A549 (cell line): ENCODE data around the gene NIPBL.

Experiments
- CTCF ChIP-seq: fragments of >200 bp; sonication (Bioruptor Twin); formaldehyde crosslinking; IDR thresholded peaks from 3 replicates; pipeline ENCODE4 v1.5.1; 2016
- EP300 ChIP-seq, 2 experiments: fragments of >200 bp; sonication (Bioruptor Twin); formaldehyde crosslinking; IDR thresholded peaks; 2 replicates in 1 of 2; 3 replicates in 1 of 2; pipeline ENCODE4 v1.6.1; 2016 to 2017
- MAFK ChIP-seq: fragments of 450-650 bp; IDR thresholded peaks from 2 replicates; pipeline ENCODE4 v1.6.1; 2014; ENCODE audit not compliant: partially characterized antibody
- NFE2L2 ChIP-seq: fragments of 150-350 bp; conservative IDR thresholded peaks from 2 replicates; pipeline ENCODE4 v1.6.1; 2014; ENCODE audit warnings: low read length
- POLR2A ChIP-seq: IDR thresholded peaks from 2 replicates; pipeline ENCODE4 v1.6.1; 2012; ENCODE audit warnings: mild to moderate bottlenecking, low read length
- RAD21 ChIP-seq, 2 experiments: fragments of >200 bp in 1 of 2; sonication (Bioruptor Twin) in 1 of 2; formaldehyde crosslinking in 1 of 2; IDR thresholded peaks in 1 of 2; conservative IDR thresholded peaks in 1 of 2; 2 replicates in 1 of 2; 3 replicates in 1 of 2; pipeline ENCODE4 v1.6.1; 2012 to 2018; ENCODE audit warnings: inconsistent platforms in 1 of 2
- REST ChIP-seq: fragments of 200-600 bp; sonication (generic); IDR thresholded peaks from 2 replicates; pipeline ENCODE4 v1.6.1; 2016; ENCODE audit warnings: antibody characterized with exemption, mild to moderate bottlenecking, moderate library complexity
- USF2 ChIP-seq: fragments of 450-650 bp; IDR thresholded peaks from 2 replicates; pipeline ENCODE4 v1.6.1; 2014; ENCODE audit warnings: antibody characterized with exemption
- ZNF302 ChIP-seq: fragments of 250-450 bp; sonication (Bioruptor Pico); IDR thresholded peaks from 2 replicates; pipeline ENCODE4 v1.9.0; 2021; ENCODE audit warnings: inconsistent platforms, mild to moderate bottlenecking, moderate library complexity
- ZSCAN20 ChIP-seq: fragments of 250-450 bp; sonication (Bioruptor Pico); IDR thresholded peaks from 2 replicates; pipeline ENCODE4 v1.8.0; 2022; ENCODE audit warnings: mild to moderate bottlenecking, moderate library complexity

- TF ChIP-seq REST = no peak
- no peak for TF ChIP-seq MAFK
- TF ChIP-seq ZSCAN20 (CRISPR knock-in tag) = no peak
- TF ChIP-seq USF2 = no peak
- no peak for TF ChIP-seq CTCF
- no peak for TF ChIP-seq RAD21 (conservative IDR thresholded peaks at IDR 0.05 in 1 of 2, IDR thresholded peaks at IDR 0.05 in 1 of 2)
- no peak for TF ChIP-seq NFE2L2
- TF ChIP-seq ZNF302 (CRISPR knock-in tag) = no peak
- no peak for TF ChIP-seq POLR2A
- TF ChIP-seq EP300 (IDR thresholded peaks at IDR 0.05) = no peak
Observed at GRCh38 chr5:36965179-36965578, 88.6 kb downstream of the NIPBL start.
